ENCODE measurements around the gene CHSY3. TPM values are rescaled to one million over a fixed set of nuclear protein-coding genes. Genes with fewer than 3 reads are reported as not detected.

The CHSY3 gene
- total and polyA plus RNA-seq, 5 donors: 0.68 to 3.6 (median 2.3) TPM

DNA sequence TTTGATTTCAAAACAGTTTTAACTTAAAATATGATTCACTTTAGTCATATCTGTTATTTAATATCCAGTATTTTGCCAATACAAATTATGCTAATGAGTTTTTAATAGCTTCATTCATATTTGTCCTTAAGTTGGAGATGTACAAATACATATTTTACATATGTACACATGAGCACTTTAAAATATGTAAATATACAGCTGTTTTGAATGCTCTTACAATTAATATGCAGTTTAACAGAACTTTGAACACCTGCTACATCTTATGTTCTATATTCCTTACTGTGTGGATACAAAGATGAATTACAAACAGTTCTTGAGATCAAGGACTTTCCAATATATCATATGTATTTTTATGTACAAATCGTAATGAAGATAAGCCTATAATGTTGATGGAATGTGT is 74.0 kb downstream of the CHSY3 start:
- DNase-seq: no peak
- H3K27me3 ChIP-seq (ENCODE audit: control insufficient read depth, insufficient read depth): no peaks in the 10 kb centered on the region
- 90% methylated on average over 1 of the region's 1 CpG for WGBS
- ATAC-seq: no peak
- no peak overlapping the region for H3K4me3 ChIP-seq (ENCODE audit: low read length)
- intact Hi-C loops (cut with DNase I): no loop called here
- no peaks in the 10 kb centered on the region for H3K4me1 ChIP-seq (ENCODE audit: control insufficient read depth, insufficient read depth, low read length)
- H3K9me3 ChIP-seq (ENCODE audit: control insufficient read depth, low read length): no peaks in the 10 kb centered on the region
- H3K27ac ChIP-seq (ENCODE audit: low read length): no peak overlapping the region

DNA sequence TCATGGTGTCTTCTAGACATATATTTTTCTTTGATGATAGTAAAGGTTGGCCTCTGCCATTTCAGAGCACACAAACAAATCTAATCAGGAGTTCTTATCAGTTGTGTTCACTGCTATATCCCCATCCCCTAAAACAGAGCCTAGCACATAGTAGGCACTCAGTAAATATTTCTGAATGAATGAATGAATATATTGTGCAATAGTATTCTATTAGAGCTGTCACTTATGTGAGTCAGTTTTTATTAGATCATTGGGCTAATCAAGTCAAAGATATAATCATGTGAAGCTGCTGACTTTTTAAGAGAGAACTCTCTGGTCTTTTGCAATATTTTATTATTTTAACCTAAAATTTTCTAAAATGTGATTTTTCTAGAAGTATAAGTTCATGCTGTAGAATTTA is 84.2 kb downstream of the CHSY3 start:
- Histone ChIP-seq H3K27ac (ENCODE audit: low read length) (no peak overlapping the region), H3K4me1 (ENCODE audit: control insufficient read depth, insufficient read depth, low read length) (no peaks in the 10 kb centered on the region), H3K4me3 (ENCODE audit: low read length) (no peak overlapping the region), H3K27me3 (ENCODE audit: control insufficient read depth, insufficient read depth) (no peaks in the 10 kb centered on the region), H3K9me3 (ENCODE audit: control insufficient read depth, low read length) (no peaks in the 10 kb centered on the region)
- intact Hi-C loops (cut with DNase I): loop anchor here in 1 of 4 donors (5.0 kb wide), 1 partner anchor 84 kb away; no protein-coding TSS in a partner anchor
- ATAC-seq (no peak), DNase-seq (no peak)

DNA sequence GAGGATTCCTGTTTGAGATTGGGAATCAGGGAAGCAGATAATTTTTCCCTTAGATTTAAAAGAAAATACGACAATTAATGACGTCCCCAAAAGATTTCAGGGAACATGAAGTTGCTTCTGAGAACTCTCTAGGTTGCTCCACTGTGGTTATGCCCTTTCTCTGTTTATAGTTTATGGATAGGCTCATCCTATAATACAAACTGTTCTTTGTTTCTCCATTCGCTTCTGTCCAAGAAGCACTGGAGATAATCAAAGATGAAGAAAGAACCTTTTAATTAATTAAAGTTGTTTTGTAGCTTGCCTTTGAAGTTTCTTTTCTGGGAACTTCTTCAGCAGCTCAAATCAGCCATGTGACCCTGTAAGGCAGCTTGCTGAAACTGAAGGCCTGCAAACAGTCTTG is 87.5 kb downstream of the CHSY3 start:
- ATAC-seq: no peak
- 76% methylated on average over 3 of the region's 3 CpGs for WGBS

DNA sequence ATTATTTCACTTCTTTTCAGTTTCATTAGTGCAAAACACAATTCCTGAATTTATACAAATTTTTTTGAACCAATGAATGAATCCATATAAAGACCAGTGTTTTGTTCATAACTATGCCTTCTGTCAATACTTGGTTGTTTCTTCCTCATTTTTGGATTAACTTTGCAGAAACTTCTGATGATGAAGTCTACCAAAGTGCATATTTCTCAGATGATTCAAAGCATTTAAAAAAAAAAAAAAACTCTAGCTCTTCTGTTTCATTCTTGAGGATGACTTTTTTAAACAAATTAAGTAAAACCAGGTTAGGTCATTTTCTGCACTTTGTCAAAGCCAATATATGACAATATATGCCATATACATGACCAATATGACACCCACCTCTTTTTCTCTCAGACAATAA is 92.6 kb downstream of the CHSY3 start:
- intact Hi-C loops (cut with DNase I): no loop called here

More for the DNA sequence above, 87.5 kb downstream of the CHSY3 start:
- Histone ChIP-seq H3K4me1 (ENCODE audit: control insufficient read depth, insufficient read depth, low read length) (no peaks in the 10 kb centered on the region), H3K9me3 (ENCODE audit: control insufficient read depth, low read length) (no peaks in the 10 kb centered on the region), H3K27me3 (ENCODE audit: control insufficient read depth, insufficient read depth) (no peaks in the 10 kb centered on the region), H3K27ac (ENCODE audit: low read length) (no peak overlapping the region), H3K4me3 (ENCODE audit: low read length) (no peak overlapping the region)
- no peak for DNase-seq
- intact Hi-C loops (cut with DNase I): no loop called here

DNA sequence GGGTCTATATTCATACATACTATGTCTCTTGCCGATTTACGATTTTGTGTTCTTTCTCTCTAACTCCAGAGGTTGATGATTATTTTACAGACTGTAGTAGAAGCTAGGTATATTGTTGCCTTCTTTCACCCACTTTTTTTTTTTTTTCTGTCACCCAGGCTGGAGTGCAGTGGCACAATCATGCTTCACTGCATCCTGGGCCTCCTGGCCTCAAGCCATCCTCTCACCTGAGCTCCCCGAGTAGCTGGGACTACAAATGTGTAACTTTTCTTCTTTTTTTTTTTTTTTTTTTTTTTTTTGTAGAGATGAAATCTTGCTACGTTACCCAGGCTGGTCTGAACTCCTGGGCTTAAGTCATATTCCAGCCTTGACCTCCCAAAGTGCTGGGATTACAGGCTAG is 96.2 kb downstream of the CHSY3 start:
- Histone ChIP-seq H3K4me1 (ENCODE audit: control insufficient read depth, insufficient read depth, low read length) (no peaks in the 10 kb centered on the region), H3K9me3 (ENCODE audit: control insufficient read depth, low read length) (no peaks in the 10 kb centered on the region), H3K4me3 (ENCODE audit: low read length) (no peak overlapping the region), H3K27ac (ENCODE audit: low read length) (no peak overlapping the region), H3K27me3 (ENCODE audit: control insufficient read depth, insufficient read depth) (no peaks in the 10 kb centered on the region)
- WGBS: 90% methylated on average over 4 of the region's 4 CpGs
- DNase-seq (no peak), ATAC-seq (no peak)
- intact Hi-C loops (cut with DNase I): no loop called here

More for the DNA sequence above, 92.6 kb downstream of the CHSY3 start:
- no peak for ATAC-seq
- Histone ChIP-seq H3K4me1 (ENCODE audit: control insufficient read depth, insufficient read depth, low read length) (no peaks in the 10 kb centered on the region), H3K27me3 (ENCODE audit: control insufficient read depth, insufficient read depth) (no peaks in the 10 kb centered on the region), H3K9me3 (ENCODE audit: control insufficient read depth, low read length) (no peaks in the 10 kb centered on the region), H3K4me3 (ENCODE audit: low read length) (no peak overlapping the region), H3K27ac (ENCODE audit: low read length) (no peak overlapping the region)
- no peak for DNase-seq

DNA sequence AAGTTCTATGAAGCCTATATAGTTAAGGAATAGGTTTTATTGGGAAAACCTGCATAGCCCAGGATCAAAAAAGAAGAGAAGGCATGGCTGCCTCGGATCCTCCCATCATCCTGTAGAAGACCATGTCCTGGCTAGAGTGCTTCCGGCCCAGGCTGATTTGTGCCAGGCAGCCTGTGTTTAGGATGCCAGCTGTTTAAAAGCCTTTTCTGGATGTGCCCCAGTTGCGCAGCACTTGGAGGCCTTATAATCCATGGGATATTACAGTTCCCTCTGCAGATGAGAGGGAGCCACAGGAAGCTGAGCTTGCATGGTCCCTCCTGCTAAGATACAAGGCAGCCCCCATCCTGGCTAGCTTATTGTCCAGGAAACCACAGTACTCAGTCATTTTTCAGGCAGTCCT is 97.9 kb downstream of the CHSY3 start:
- 81% methylated on average over 3 of the region's 3 CpGs for WGBS
- DNase-seq: no peak
- no peak for ATAC-seq
- no peaks in the 10 kb centered on the region for H3K4me1 ChIP-seq (ENCODE audit: control insufficient read depth, insufficient read depth, low read length)
- intact Hi-C loops (cut with DNase I): no loop called here
- H3K27ac ChIP-seq (ENCODE audit: low read length): no peak overlapping the region
- H3K9me3 ChIP-seq (ENCODE audit: control insufficient read depth, low read length): no peaks in the 10 kb centered on the region
- no peaks in the 10 kb centered on the region for H3K27me3 ChIP-seq (ENCODE audit: control insufficient read depth, insufficient read depth)
- H3K4me3 ChIP-seq (ENCODE audit: low read length): no peak overlapping the region

- Histone ChIP-seq H3K4me3 (ENCODE audit: low read length) (no peak overlapping the region), H3K9me3 (ENCODE audit: control insufficient read depth, low read length) (no peaks in the 10 kb centered on the region), H3K27me3 (ENCODE audit: control insufficient read depth, insufficient read depth) (no peaks in the 10 kb centered on the region), H3K27ac (ENCODE audit: low read length) (no peak overlapping the region), H3K4me1 (ENCODE audit: control insufficient read depth, insufficient read depth, low read length) (no peaks in the 10 kb centered on the region)
- intact Hi-C loops (cut with DNase I): no loop called here
- 75% methylated on average over 3 of the region's 3 CpGs for WGBS
- DNase-seq: no peak
- ATAC-seq: no peak
Observed at GRCh38 chr5:130002876-130003275, 98.6 kb downstream of the CHSY3 start.

GRCh38 chr5:130011986-130012385 is 107.7 kb downstream of the CHSY3 start:
- no peaks in the 10 kb centered on the region for H3K27me3 ChIP-seq (ENCODE audit: control insufficient read depth, insufficient read depth)
- H3K9me3 ChIP-seq (ENCODE audit: control insufficient read depth, low read length): no peaks in the 10 kb centered on the region
- intact Hi-C loops (cut with DNase I): no loop called here
- no peak overlapping the region for H3K27ac ChIP-seq (ENCODE audit: low read length)
- DNase-seq: no peak
- no peak overlapping the region for H3K4me3 ChIP-seq (ENCODE audit: low read length)
- WGBS: 93% methylated on average over 3 of the region's 3 CpGs
- H3K4me1 ChIP-seq (ENCODE audit: control insufficient read depth, insufficient read depth, low read length): no peaks in the 10 kb centered on the region
- ATAC-seq: no peak

DNA sequence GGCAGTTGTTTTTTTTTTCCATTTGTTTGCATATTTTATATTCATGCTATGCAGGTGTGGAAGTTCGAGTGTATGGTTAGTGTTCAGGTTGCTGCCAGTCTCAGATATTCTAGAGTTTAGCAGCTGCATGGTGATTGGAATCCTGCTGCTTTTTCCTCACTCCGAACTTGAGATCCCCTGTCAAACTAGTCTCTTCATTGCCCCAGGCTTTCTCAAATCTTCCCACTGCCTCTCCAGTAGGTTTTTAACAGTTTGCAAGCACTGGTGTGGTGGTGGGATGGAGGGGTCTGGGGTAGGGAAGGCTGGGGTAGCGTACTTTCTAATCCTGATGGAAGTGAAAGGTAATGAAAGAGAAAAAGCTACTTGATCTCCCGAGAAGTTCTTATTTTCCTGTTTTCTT is 112.9 kb downstream of the CHSY3 start:
- no peak for DNase-seq
- ATAC-seq: no peak
- Histone ChIP-seq H3K27ac (ENCODE audit: low read length) (no peak overlapping the region), H3K9me3 (ENCODE audit: control insufficient read depth, low read length) (no peaks in the 10 kb centered on the region), H3K4me1 (ENCODE audit: control insufficient read depth, insufficient read depth, low read length) (no peaks in the 10 kb centered on the region), H3K27me3 (ENCODE audit: control insufficient read depth, insufficient read depth) (no peaks in the 10 kb centered on the region), H3K4me3 (ENCODE audit: low read length) (no peak overlapping the region)
- whole genome bisulfite sequencing: 69% methylated on average over 4 of the region's 4 CpGs
- intact Hi-C loops (cut with DNase I): no loop called here

DNA sequence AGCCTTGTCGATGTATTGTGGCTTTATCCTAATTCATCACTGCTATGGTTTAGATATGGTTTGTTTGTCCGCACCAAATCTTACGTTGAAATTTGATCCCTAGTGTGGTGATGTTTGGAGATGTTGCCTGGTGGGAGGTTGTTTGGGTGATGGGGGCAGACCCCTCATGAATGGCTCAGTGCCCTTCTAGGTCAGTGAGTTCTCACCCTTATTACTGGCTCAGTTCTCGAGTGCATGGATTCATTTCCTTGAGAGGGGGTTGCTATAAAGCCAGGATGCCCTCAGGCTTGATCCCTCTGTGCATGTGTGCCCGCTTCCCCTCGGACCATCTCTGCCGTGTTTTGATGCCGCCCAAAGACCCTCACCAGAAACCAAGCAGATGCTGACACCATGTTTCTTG is 114.4 kb downstream of the CHSY3 start:
- H3K9me3 ChIP-seq (ENCODE audit: control insufficient read depth, low read length): no peaks in the 10 kb centered on the region
- no peaks in the 10 kb centered on the region for H3K4me1 ChIP-seq (ENCODE audit: control insufficient read depth, insufficient read depth, low read length)
- intact Hi-C loops (cut with DNase I): no loop called here
- H3K27me3 ChIP-seq (ENCODE audit: control insufficient read depth, insufficient read depth): no peaks in the 10 kb centered on the region
- 89% methylated on average over 8 of the region's 8 CpGs for WGBS
- DNase-seq (no peak), ATAC-seq (no peak)
- H3K4me3 ChIP-seq (ENCODE audit: low read length): no peak overlapping the region
- H3K27ac ChIP-seq (ENCODE audit: low read length): no peak overlapping the region

DNA sequence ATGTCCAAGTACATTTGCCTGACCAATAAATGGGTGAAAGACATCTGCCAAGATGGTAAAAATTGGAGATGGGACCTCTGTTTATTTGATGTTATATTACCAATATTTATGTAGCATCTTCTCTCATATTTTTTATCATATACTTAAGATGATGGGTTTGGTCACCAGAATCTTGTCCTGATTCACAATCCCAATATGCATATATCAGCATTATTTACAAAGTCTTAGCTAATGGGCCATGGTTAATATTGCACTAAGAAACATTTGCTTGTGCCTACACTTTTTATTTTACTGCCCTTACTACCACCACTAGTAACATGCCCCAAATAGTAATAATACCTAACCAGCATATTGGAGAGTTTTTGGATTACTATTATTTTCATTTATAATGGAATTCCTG is 116.7 kb downstream of the CHSY3 start:
- no peaks in the 10 kb centered on the region for H3K9me3 ChIP-seq (ENCODE audit: control insufficient read depth, low read length)
- no peaks in the 10 kb centered on the region for H3K4me1 ChIP-seq (ENCODE audit: control insufficient read depth, insufficient read depth, low read length)
- DNase-seq: no peak
- ATAC-seq: no peak
- H3K4me3 ChIP-seq (ENCODE audit: low read length): no peak overlapping the region
- H3K27ac ChIP-seq (ENCODE audit: low read length): no peak overlapping the region
- intact Hi-C loops (cut with DNase I): no loop called here
- no peaks in the 10 kb centered on the region for H3K27me3 ChIP-seq (ENCODE audit: control insufficient read depth, insufficient read depth)

- H3K9me3 ChIP-seq (ENCODE audit: control insufficient read depth, low read length): no peaks in the 10 kb centered on the region
- DNase-seq (no peak), ATAC-seq (no peak)
- WGBS: 94% methylated on average over 4 of the region's 4 CpGs
- H3K4me1 ChIP-seq (ENCODE audit: control insufficient read depth, insufficient read depth, low read length): peaks cover 1% of the 10 kb centered on the region
- H3K4me3 ChIP-seq (ENCODE audit: low read length): no peak overlapping the region
- no peaks in the 10 kb centered on the region for H3K27me3 ChIP-seq (ENCODE audit: control insufficient read depth, insufficient read depth)
- no peak overlapping the region for H3K27ac ChIP-seq (ENCODE audit: low read length)
- intact Hi-C loops (cut with DNase I): no loop called here
Observed at GRCh38 chr5:130021876-130022275, 117.6 kb downstream of the CHSY3 start.

Measured in right cardiac atrium (tissue), 5 donors.